ENCODE results near the gene CCDC50. TPM values are rescaled to one million over a fixed set of nuclear protein-coding genes. Genes with fewer than 3 reads are reported as not detected.

The CCDC50 gene
- total RNA-seq = 10 to 100 TPM; 27.6 to 41.5 (median 33.3) TPM
- polyA plus RNA-seq = 10 to 100 TPM; 15.4 to 24.0 (median 17.7) TPM
- long read RNA-seq, donor 1, transcript CCDC50-202 (11 exons, 1,926 nt) = major isoform, 35 of 37 reads
- long read RNA-seq, donor 1, partial matches to known transcripts = 0 of 37 reads
- long read RNA-seq, donor 1, other reads (novel, unspliced or antisense) = 2 of 37 reads
- long read RNA-seq, donor 2, full-length matches to known transcripts = 40 of 47 reads
- long read RNA-seq, donor 2, partial matches to known transcripts = 2 of 47 reads
- long read RNA-seq, donor 2, other reads (novel, unspliced or antisense) = 5 of 47 reads

- peak; percentile 88 to 93 for DNase-seq
- Histone ChIP-seq H3K27ac (peak within 1 kb of the TSS; percentile 94), H3K27me3 (ENCODE audit: insufficient read depth in 3 of 3, low read length in 2 of 3) (no peaks in the 10 kb centered on the region), H3K4me1 (peaks cover 30% of the 10 kb centered on the region), H3K36me3 (ENCODE audit: insufficient read depth in 1 of 2, low read depth in 1 of 2) (no peaks in the 10 kb centered on the region), H3K9me3 (no peaks in the 10 kb centered on the region), H3K4me3 (peak within 1 kb of the TSS; percentile 94)
- WGBS, 3 donors = 0 to 2% (median 1%) methylated on average over 51 to 63 of the region's 63 CpGs
- intact Hi-C loops (cut with DNase I) = loop anchor here in 1 of 2 donors (5.0 kb wide), 1 partner anchor 87 kb away; no protein-coding TSS in a partner anchor
- ATAC-seq = peak; percentile 93 to 96 (median 94)
- TF ChIP-seq CTCF (IDR thresholded peaks at IDR 0.05) = no peak
These were observed at the start of gene CCDC50 for GRCh38 chr3:191328962-191329653. Gene CCDC50, plus strand, starts transcription at chr3:191329394. Its CDS starts 281 bp downstream, at chr3:191329675.

GRCh38 chr3:191280111-191280510, 49.1 kb upstream of the CCDC50 start:
- Histone ChIP-seq H3K36me3 (ENCODE audit: insufficient read depth in 1 of 2, low read depth in 1 of 2) (no peaks in the 10 kb centered on the region), H3K27ac (no peak overlapping the region), H3K27me3 (ENCODE audit: insufficient read depth in 3 of 3, low read length in 2 of 3) (no peaks in the 10 kb centered on the region), H3K9me3 (no peaks in the 10 kb centered on the region), H3K4me1 (no peaks in the 10 kb centered on the region), H3K4me3 (no peak overlapping the region)
- ATAC-seq (no peak), DNase-seq (no peak)
- intact Hi-C loops (cut with DNase I) = no loop called here
- WGBS, 3 donors = 20 to 40% (median 26%) methylated on average over 1 of the region's 1 CpG
- TF ChIP-seq CTCF (IDR thresholded peaks at IDR 0.05) = no peak

GRCh38 chr3:191280882-191281281, 48.3 kb upstream of the CCDC50 start:
- no peak for TF ChIP-seq CTCF (IDR thresholded peaks at IDR 0.05)
- no peaks in the 10 kb centered on the region for H3K4me1 ChIP-seq
- DNase-seq = no peak
- no peaks in the 10 kb centered on the region for H3K27me3 ChIP-seq (ENCODE audit: insufficient read depth in 3 of 3, low read length in 2 of 3)
- no peak overlapping the region for H3K4me3 ChIP-seq
- H3K9me3 ChIP-seq = no peaks in the 10 kb centered on the region
- no peaks in the 10 kb centered on the region for H3K36me3 ChIP-seq (ENCODE audit: insufficient read depth in 1 of 2, low read depth in 1 of 2)
- intact Hi-C loops (cut with DNase I) = no loop called here
- H3K27ac ChIP-seq = no peak overlapping the region
- no peak for ATAC-seq

DNA sequence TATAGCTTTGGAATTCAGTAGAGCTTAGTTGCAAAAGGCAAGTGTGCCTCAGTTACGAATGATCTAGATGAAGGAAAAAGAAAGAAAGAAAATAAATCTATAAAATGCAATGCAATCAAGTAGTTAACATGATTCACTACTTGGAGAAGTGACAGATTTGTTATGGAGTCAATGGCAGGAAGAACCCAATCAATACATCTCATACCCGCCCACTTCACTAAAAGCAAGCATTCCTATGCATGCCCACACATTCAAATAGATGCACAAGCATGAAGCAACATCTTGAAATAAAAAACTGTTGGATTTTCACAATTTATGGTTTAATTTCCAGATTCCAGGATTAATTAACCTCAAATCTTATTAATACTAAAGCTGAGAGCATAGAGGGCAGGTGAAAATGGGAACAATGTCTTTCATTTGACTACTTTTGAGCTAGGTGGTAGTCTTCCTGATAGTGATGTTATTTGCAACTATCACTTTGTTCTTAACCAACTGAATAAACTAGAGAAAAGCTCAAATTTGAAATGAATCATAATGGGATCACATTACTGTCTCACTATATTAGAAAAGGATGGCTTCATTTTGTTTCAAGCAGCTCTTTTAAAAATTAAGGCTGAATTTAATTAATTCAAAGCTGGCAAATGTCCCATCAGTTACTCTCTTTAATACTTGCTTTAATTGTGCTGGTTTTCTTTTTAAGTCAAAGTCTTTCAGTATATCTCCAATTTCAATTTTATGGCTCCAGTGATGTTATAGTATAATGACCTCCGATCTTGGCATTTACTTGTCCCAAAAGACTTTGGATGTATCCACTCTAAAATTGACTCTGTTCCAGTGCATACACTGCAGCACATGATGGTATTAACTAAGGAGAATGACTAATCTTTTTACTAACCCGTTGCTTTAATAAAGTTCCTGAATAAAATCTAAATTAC, 46.7 kb upstream of the CCDC50 start:
- no peak for DNase-seq
- ATAC-seq = no peak
- H3K27ac ChIP-seq = no peak overlapping the region
- H3K4me3 ChIP-seq = no peak overlapping the region
- WGBS, 3 donors = 52 to 61% (median 54%) methylated on average over 4 of the region's 4 CpGs
- H3K36me3 ChIP-seq (ENCODE audit: insufficient read depth in 1 of 2, low read depth in 1 of 2) = no peaks in the 10 kb centered on the region
- H3K9me3 ChIP-seq = no peaks in the 10 kb centered on the region
- no peaks in the 10 kb centered on the region for H3K4me1 ChIP-seq
- intact Hi-C loops (cut with DNase I) = no loop called here
- no peak for TF ChIP-seq CTCF (IDR thresholded peaks at IDR 0.05)
- no peaks in the 10 kb centered on the region for H3K27me3 ChIP-seq (ENCODE audit: insufficient read depth in 3 of 3, low read length in 2 of 3)

All from psoas muscle (tissue), 8 donors.